Neural cell (in vitro differentiated cells): Measurements from ENCODE around the gene IGFBPL1.

Experiments
- EP300 ChIP-seq: fragments of 450-650 bp; conservative IDR thresholded peaks from 2 replicates; pipeline ENCODE4 v1.6.1; 2014; ENCODE audit warnings: antibody characterized with exemption, mild to moderate bottlenecking, moderate library complexity; ENCODE audit not compliant: poor library complexity, severe bottlenecking
- EZH2 ChIP-seq: fragments of 200-600, 300-800 bp; shearing (Covaris generic), sonication (generic); IDR thresholded peaks from 2 replicates; pipeline ENCODE4 v1.6.1; 2014; ENCODE audit warnings: antibody characterized with exemption, low read length, borderline replicate concordance, mild to moderate bottlenecking; ENCODE audit not compliant: insufficient read depth, poor library complexity, severe bottlenecking
- MXI1 ChIP-seq: fragments of 450-650 bp; conservative IDR thresholded peaks from 2 replicates; pipeline ENCODE4 v1.6.1; 2014; ENCODE audit warnings: antibody characterized with exemption, mild to moderate bottlenecking; ENCODE audit not compliant: poor library complexity, severe bottlenecking
- POLR2AphosphoS5 ChIP-seq: IDR thresholded peaks from 2 replicates; pipeline ENCODE4 v1.6.1; 2012
- RAD21 ChIP-seq: fragments of 450-650 bp; conservative IDR thresholded peaks from 2 replicates; pipeline ENCODE4 v1.6.1; 2014; ENCODE audit warnings: antibody characterized with exemption, mild to moderate bottlenecking, moderate library complexity
- SMC3 ChIP-seq: fragments of 450-650 bp; conservative IDR thresholded peaks from 2 replicates; pipeline ENCODE4 v1.6.1; 2014; ENCODE audit warnings: antibody characterized with exemption, mild to moderate bottlenecking, moderate library complexity; ENCODE audit not compliant: poor library complexity
- TAF1 ChIP-seq: IDR thresholded peaks from 2 replicates; pipeline ENCODE4 v1.6.1; 2012; ENCODE audit warnings: low read depth
- TF ChIP-seq, protein P1 (sequence below): fragments of 450-650 bp; IDR thresholded peaks from 2 replicates; pipeline ENCODE4 v1.5.1; 2014; ENCODE audit warnings: antibody characterized with exemption, mild to moderate bottlenecking, moderate library complexity; ENCODE audit not compliant: poor library complexity, severe bottlenecking

DNA sequence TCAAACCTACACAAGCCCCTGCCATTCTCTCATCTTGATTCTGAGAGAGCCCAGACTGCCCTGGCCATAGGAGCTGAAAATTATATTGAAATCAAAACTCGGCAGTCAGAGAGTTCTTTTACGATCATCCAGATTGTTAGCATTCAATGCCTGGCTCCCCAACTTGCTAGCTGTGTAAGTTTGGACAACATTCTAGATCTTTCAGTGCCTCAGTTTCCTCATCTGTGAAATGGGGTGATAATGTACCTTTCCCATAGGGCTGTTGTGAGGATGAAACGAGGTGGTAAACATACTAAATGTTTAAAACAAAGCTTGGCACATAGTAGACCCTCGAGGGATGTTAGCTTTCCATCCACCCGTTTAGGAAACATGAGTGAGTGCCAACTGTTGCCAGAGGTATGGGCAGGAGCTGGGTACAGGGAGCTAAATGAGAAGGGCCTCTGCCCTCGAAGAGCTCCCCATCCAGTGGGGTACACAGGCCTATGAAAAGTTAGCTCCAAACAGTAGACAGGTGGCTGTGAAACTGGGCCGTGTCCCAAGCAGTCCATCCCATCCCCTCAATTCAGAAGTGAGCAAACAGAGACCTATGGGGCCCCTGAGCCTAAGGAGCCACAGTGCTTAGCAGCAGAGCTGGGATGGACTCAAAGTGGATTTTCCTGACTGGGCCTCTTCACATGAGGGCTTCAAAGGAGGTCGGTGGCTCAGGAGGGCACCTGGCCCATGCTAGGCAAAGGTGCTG is 17.3 kb upstream of the IGFBPL1 start:
- TF ChIP-seq, protein P1, sequence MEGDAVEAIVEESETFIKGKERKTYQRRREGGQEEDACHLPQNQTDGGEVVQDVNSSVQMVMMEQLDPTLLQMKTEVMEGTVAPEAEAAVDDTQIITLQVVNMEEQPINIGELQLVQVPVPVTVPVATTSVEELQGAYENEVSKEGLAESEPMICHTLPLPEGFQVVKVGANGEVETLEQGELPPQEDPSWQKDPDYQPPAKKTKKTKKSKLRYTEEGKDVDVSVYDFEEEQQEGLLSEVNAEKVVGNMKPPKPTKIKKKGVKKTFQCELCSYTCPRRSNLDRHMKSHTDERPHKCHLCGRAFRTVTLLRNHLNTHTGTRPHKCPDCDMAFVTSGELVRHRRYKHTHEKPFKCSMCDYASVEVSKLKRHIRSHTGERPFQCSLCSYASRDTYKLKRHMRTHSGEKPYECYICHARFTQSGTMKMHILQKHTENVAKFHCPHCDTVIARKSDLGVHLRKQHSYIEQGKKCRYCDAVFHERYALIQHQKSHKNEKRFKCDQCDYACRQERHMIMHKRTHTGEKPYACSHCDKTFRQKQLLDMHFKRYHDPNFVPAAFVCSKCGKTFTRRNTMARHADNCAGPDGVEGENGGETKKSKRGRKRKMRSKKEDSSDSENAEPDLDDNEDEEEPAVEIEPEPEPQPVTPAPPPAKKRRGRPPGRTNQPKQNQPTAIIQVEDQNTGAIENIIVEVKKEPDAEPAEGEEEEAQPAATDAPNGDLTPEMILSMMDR = no peak
- TF ChIP-seq EZH2 (no peak), SMC3 (no peak), TAF1 (no peak), RAD21 (no peak), POLR2AphosphoS5 (no peak), EP300 (no peak), MXI1 (no peak)
